TTC549 (cell line): ENCODE measurements around the gene PEAK1.

Experiments
- FAIRE-seq: peaks from 2 replicates; lab custom pipeline; 2012; peaks lifted over from hg19 to GRCh38; lab: Jason Lieb, UNC

Gene PEAK1

DNA sequence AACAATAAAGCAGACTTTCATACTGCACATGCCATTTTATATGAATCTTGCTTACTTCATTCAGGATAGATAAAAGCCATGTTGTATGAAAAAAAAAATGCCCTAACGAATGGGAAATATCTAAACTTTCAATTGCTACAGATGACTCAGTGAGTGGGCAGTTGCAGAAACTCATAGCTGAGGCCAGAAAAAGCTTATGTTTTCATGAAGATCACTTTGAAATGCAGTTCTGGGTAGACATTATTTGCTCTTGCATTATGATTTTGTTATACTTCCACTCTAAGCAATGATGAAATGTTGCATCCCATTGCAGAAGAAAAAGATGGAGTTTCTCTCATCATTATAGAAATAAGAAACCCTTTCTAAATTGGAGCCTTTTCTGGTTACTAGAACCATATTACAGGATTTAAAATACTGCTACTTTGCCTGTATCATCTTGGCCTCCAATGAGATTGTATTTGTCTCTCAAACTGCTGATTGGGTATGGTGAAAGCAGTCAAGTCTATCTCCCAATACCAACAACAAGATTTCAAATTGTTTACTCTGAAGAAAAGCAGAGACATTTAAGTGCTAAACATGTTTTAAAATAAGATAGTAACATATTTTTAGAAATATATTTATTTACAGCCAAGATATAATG lies 17.0 kb downstream of the PEAK1 start:
- no peak for FAIRE-seq

DNA sequence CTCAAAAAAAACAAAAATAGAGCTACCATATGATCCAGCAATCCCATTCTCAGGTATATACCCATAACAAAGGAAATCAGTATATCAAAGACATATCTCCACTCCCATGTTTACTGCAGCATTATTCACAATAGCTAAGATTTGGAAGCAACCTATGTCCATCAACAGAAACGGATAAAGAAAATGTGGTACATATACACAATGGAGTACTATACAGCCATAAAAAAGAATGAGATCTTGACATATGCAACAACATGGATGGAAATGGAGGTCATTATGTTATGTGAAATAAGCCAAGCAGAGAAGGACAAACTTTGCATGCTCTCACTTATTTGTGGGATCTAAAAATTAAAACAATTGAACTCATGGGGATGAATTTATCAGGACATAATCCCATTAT lies 19.6 kb downstream of the PEAK1 start:
- FAIRE-seq: no peak

DNA sequence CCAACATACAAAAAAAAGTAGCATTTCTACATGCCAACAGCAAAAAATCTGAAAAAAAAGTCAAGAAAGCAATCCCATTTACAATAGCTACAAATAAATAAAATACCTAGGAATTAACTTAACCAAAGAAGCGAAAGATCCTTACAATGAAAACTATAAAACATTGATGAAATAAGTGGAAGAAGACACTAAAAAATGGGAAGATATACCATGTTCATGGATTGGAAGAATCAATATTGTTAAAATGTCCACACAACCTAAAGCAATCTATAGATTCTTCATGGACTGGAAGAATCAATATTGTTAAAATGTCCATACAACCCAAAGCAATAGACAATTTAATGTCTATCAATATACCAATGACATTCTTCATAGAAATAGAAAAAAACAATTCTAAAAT lies 21.0 kb downstream of the PEAK1 start:
- FAIRE-seq: no peak

DNA sequence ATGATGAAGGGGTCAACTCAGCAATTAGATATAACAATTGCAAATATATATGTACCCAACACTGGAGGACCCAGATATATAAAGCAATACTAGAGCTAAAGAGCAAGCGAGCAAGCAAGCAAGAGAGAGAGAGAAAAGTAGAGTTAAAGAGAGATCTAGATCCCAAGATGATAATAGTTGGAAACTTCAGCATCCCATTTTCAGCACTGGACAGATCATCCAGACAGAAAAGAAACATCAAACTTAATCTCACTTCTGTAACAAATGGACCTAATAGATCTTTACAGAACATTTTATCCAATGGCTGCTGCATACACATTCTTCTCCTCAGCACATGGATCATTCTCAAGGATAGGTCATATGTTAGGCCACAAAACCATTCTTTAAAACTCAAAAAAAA lies 23.2 kb downstream of the PEAK1 start:
- FAIRE-seq: no peak

DNA sequence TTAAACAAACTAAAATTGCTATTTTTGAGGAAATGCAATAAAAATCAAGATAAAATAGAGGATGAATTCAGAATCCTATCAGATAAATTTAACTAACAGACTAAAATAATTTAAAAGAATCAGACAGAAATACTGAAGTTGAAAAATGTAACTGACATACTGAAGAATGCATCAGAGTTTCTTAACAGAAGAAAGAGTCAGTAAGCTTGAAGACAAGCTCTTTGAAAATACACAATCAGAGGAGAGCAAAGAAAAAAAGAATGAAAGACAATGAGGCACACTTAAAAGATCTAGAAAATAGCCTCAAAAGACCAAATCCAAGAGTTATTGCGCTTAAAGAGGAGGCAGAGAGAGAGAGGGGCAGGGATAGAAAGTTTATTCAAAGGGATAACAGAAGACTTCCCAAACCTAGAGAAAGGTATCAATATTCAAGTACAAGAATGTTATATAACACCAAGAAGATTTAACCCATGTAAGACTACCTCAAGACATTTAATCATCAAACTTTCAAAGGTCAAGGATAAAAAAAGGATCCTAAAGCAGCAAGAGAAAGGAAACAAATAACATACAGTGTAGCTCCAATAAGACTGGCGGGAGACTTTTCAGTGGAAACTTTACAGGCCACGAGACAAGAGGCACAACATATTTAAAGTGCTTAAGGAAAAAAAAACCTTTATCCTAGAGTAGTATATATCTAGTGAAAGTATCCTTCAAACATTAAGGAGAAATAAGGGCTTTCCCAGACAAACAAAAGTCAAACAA lies 24.7 kb downstream of the PEAK1 start:
- FAIRE-seq: no peak

DNA sequence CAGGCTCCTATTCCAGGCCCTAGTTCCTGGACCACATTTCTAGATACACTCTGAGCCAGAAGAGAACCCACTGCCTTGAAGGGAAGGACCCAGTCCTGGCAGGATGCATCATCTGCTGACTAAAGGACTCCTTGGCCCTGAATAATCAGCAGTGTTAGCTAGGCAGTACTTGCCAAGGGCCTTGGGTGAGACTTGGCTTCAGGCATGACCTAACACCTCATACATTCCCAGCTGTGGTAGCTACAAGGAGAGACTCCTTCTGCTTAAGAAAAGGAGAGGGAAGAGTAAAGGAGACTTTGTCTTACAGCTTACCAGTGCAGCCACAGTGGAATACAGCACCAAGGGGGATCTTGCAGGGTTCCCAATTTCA lies 26.4 kb downstream of the PEAK1 start:
- no peak for FAIRE-seq

DNA sequence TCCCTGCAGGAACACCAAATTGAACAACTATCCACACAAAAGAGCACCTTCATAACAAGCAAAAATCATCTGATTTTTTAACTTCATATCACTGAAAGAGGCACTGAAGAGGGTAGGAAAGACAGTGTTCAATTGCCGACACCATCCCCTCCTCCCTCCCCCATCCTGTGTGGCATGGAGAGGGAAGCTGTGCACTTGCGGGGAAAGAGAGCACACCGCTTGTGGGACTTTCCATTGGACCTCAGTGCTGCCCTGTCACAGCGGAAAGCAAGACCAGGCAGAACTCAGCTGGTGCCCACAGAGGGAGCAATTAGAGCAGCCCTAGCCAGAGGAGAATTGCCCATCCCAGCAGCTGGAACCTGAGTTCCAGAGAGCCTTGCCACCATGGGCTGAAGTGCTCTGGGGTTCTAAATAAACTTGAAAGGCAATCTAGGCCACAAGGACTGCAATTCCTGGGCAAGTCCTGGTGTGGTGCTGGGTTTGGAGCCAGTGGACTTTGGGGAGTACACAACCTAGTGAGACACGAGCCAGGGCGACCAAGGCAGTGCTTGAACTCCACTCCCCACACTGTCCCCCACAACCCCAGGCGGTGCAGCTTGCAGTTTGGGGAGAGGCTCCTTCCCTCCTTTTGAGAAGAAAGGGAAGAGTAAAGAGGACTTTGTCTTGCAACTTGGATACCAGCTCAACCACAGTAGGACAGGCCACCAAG lies 27.0 kb downstream of the PEAK1 start:
- no peak for FAIRE-seq

DNA sequence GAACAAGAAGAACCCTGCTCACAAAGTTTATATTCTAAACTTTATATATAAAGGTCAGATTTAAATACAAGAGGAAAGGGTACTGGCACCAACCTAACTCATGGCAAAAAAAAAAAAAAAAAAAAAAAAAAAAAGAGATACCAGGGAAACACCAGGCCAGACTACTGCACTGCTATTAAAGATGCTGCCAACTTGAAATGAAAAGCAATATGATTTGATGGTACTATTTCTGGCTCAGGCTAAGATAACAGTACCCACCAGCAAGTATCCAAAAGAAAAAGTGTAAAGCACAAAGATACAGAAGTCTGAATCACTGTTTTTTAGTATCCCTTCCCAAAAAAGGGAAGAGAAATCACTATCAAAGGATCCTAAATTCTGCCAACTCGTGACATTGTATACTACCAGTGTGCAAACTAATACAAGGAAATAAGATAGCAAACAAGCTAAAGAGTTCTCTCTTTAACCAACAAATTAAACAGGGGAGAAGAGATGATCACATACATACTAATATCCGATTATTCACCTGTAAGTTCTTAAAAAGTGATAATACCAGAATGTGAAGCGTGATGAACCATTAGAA lies 28.4 kb downstream of the PEAK1 start:
- no peak for FAIRE-seq

DNA sequence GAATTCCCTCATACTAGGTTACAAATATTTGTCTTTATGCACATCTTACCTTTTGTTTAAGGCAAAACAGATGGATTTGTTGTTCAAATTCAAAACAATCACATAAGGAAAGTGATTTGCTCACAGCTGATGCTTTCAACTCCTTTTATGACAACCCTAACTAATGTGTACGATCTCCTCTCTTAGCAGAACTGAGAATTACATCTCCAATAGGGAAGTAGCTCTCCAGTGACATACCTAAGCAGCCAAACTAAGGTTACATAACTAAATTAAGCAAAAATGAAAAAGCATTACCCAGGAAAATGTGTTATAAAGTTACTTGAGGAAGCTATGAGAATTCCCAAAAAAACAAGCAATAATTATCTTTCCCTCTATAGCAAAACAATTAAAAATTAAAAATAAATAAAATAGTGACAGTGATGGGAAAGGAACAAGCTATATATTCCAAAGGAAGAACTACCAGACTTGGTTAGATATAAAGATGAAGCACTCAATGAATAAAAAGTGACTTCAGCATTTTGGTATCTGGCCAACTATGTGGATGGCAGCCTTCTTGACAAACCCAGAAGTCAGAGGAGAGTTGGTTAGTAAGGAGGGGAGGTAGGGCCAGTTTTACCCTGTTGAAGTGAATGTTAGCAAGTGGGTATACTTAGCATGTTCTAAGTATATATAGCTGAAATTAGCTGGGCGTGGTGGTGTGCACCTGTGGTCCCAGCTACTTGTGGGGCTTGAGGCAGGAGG lies 32.4 kb downstream of the PEAK1 start:
- no peak for FAIRE-seq

DNA sequence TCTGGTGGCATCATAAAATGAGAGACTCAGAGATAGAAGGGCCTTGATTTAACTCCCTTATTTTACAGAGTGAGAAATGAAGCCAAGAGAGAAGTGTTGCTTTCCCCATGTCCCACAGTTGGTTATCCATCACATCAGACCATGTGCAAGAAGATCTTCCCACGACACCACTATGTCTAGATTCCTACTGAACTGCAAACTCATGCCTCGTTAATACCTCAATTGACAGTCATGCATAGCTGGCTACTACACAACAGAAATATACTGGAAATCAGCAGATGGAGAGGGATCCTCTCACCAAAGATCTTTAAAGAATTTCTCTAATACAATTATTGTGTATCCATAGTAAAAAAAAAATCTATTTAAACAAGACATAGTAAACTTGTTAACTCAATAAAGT lies 33.3 kb downstream of the PEAK1 start:
- no peak for FAIRE-seq

DNA sequence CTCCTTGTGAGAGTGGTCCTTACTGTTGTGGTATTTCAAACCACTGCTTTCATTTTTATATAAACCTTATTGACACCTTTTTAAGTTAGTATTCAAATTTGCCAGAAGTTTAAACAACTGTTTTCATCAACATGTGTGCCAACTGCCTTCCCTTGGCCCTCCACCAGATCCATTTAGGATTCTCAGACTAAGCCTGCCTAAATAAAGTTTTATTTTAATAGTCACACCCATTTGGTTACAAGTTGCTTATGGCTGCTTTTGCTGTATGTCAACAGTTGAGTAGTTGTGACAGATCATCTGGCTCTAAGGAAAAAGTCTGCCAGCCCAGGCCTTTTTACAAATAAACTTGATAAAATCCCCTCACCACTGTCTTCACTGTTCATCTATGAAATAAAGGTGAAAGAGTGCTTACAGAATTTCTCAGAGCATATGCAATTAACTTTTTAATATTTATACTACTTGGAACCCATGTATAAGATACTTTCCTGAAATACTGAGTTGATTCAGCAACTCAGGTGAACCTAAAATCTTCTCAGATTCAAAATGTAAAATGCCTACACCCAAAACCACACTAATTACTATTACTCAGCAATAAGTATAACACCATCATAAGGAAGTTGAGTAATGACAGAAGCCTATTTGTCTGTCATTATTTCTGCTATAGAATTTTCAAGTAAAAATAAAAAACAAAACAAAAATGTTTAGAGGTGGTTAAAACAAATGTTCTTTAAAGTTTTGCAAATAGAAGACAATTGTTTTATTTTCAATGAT lies 35.1 kb downstream of the PEAK1 start:
- FAIRE-seq: no peak

DNA sequence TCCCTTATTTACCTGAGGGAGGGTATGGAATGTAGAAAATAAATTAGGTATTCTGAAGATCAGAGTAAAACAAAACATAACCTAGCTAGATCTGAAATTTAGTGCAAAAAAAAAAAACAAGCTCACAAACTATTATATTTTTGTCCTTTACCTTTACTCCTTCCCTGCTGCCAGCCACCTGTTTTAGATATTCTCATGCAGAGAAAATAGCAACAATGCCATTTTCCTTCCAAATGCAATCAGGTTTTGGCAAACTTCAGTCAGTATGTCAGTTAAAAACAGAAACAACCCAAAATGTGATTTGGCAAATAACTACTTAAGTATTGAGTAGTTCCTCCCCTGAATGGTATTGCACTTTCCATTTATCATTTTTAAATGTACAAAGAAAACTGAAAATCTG lies 35.8 kb downstream of the PEAK1 start:
- FAIRE-seq: no peak

DNA sequence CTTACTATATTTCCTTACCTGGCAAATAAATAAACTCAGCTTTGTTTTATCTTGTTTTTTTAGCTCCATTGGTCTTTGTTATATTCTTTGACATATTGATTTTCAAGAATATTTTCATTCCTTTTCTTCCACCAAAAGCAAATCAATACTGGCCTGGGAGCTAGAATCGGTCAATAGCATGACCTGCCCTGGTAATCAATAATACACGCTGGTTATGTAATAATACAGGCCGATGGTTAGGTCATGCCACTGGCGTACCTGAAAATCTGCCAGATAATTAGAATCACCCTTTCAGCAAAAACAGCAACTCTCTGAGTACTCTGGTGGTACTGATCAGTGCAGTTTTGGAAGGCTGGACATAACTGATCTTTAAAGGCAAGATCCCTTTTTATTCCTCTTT lies 39.9 kb downstream of the PEAK1 start:
- FAIRE-seq: no peak

DNA sequence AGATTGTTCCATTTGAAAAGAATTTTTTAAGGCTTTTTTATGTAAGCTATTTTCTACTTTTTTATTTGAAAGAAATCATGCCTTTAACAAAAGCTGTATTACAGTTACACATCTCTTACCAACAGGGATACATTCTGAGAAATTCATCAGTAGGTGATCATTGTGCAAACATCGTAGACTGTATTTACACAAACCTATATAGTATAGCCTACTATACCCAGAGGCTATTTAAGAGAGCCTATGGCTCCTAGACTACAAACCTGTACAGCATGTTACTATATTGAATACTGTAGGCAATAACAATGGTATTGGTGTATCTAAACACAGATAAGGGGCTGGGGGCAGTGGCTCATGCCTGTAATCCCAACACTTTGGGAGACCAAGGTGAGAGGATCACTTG lies 43.1 kb downstream of the PEAK1 start:
- no peak for FAIRE-seq

DNA sequence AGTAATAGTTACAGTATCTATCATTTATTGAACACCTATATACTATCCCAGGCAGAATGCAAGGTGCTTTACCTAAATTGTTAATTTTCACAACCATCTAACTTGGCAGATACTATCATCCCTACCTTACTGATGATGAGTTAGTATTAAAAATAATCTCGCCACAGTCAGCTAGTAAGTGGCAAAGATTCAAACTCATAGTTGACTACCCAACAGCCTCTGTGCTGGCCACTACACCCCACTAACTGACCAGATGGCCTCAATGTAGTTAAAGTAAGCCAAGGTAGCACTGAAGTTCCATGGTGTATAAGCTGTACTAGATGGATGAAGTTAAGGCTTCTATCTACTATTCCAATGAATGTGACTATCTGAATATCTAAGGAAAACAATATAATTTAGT lies 44.8 kb downstream of the PEAK1 start:
- FAIRE-seq: no peak

DNA sequence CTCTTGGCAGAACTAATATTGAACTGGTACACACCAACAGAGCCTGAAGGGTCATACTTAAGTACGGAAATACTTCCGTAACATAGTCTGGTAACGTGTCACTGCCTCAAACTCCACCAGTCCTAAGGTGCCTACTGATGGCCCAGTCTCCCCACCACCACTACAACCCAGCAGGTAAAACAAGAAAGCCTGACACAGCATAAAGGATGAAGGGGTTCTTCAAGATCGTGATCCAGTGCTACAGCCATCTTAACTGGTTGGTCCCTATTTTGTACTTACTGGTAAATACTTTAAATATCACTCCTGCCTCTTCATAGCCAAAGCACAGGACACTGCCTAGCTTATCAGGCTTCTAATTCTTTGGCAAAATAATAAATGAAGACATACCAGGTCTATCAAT lies 46.5 kb downstream of the PEAK1 start:
- FAIRE-seq: no peak

DNA sequence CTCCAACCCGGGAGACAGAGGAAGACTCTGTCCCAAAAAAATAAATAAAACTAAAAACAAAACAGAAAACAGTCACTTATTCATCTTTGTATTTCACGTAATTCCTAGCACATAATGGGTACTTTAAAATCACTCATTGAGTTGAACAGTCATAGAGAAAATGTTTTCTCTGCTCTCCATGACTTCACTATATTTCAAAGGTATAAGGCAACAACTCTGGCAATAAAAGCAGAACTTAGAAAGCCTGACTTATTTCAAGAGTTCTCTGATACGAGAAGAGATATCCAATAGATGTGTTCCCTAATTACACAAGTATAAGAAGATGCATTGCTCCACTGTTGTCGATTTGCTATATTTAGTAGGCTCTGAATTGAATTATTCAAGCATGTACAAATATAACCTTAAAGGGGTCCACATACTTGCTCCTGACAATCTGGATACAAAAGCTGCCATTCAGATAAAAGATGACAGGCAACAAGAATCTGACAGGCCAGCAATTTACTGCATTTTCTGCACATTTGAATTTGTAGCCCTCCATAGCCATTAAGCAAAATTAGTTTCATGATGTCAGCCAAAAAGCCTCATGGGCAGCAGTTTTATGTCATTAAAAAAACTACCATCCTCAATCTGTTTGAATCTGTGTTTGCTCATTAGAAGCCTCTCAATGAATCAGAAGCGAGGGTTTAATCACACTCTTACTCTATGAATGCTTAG lies 47.9 kb downstream of the PEAK1 start:
- no peak for FAIRE-seq

DNA sequence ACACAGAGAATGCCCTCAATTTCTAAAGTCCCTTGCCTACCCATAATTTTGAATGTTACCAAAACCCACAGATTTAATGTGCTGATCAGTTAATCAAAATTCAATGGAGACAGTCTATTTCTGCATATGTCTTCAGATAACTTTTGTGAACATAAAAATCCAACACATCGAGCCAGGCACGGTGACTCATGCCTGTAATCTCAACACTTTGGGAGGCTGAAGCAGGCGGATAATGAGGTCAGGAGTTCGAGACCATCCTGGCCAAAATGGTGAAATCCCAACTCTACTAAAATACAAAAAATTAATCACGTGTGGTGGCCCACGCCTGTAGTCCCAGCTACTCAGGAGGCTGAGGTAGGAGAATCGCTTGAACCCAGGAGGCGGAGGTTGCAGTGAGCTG lies 49.3 kb downstream of the PEAK1 start:
- no peak for FAIRE-seq

DNA sequence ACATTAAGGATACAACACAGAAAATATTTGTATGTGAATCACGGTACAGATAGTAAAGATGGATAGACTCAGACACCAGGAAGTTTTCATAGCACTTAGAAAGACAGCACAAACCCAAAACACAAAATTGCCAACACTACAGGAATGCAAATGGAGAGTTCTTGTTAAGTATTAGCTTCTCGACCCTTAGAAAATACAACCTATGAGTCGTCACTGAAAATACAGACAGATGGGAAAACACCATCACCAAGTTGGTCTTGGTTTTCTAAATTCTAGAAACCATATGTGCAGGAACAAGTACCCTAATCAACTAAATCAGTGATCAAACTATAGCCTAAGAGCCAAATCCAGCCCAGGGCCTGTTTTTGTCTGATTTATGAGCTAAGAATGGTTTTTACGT lies 50.7 kb downstream of the PEAK1 start:
- FAIRE-seq: no peak

DNA sequence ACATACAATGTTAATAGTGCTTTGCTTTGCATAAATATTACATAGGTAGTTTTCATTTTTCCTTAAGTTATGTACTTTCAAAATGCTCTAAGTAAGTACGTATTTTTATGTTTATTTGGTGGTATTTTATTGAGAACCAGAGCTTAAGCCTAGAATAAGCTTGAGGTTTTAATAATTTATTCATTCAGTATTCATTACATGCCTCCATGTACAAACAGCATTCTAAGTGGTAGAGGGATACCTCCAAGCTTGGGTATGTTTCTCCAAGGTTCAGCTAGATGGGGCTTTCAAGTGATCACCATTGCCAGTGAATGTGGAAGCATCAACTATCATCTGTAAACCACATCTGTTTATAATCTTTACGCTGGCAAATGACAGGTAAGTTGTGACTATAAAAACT lies 52.3 kb downstream of the PEAK1 start:
- no peak for FAIRE-seq

DNA sequence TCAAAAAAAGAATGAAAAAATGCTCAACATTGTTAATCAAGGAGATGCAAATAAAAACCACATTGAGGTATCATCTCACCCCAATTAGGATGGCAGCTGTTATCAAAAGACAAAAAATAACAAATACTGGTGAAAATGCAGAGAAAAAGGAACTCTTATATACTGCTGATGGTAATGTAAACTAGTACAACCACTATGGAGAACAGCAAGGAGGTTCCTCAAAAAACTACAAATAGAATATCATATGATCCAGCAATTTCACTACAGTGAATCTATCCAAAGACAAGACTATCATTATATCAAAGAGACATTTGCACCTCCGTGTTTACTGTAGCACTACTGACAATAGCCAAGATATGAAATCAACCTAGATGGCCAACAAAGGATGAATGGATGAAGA lies 58.4 kb downstream of the PEAK1 start:
- FAIRE-seq: no peak
